Activated CD4-positive, alpha-beta memory T cell treated with anti-CD3 and anti-CD28 coated beads for 36 hours (primary cell): ENCODE measurements around the gene CCDC7. TPM values are rescaled to one million over a fixed set of nuclear protein-coding genes. Genes with fewer than 3 reads are reported as not detected.
"Not testable (repeated sequence)": the region's sequence is repeated elsewhere in the genome, so short reads cannot be mapped to it uniquely, and the experiment has no call there.

ENCODE experiments used
- CTCF ChIA-PET: fragments of 350-600 bp; sonication (Branson Sonifier 250); formaldehyde crosslinking; loops from one replicate; lab custom pipeline; 2021; ENCODE audit warnings: antibody characterized with exemption, inconsistent platforms; lab: Charles Lee
- POLR2A ChIA-PET: fragments of 350-600 bp; sonication (Branson Sonifier 250); formaldehyde crosslinking; loops from one replicate; lab custom pipeline; 2021; ENCODE audit warnings: antibody characterized with exemption; lab: Charles Lee
- DNase-seq: peaks from one replicate; pipeline ENCODE4 v3.0.0-alpha.2; 2020
- H3K27ac Mint-ChIP-seq: one replicate; pipeline ENCODE4 v1.8.0; 2021; ENCODE audit warnings: mixed read lengths
- H3K27me3 Mint-ChIP-seq: one replicate; pipeline ENCODE4 v1.8.0; 2021; ENCODE audit warnings: mixed read lengths
- H3K36me3 Mint-ChIP-seq: one replicate; pipeline ENCODE4 v1.8.0; 2021; ENCODE audit warnings: mixed read lengths
- H3K4me1 Mint-ChIP-seq: one replicate; pipeline ENCODE4 v1.8.0; 2021; ENCODE audit warnings: low read depth, mixed read lengths
- H3K4me3 Mint-ChIP-seq: one replicate; pipeline ENCODE4 v1.8.0; 2021; ENCODE audit warnings: mild to moderate bottlenecking, mixed read lengths
- H3K9me3 Mint-ChIP-seq: one replicate; pipeline ENCODE4 v1.8.0; 2021; ENCODE audit warnings: mixed read lengths
- intact Hi-C: fragments of 100-400 bp; cut with micrococcal nuclease; formaldehyde crosslinking; loops from one replicate; pipeline ENCODE4 v1.15.1; 2023
- total RNA-seq, 2 experiments: library from RNA; stranded (reverse); gene quantifications; one replicate each; pipeline ENCODE4 v1.2.3, GENCODE V29; 2021

Gene CCDC7
- total RNA-seq, 2 experiments from 2014 or later, result 8.6 to 11.6 TPM

DNA sequence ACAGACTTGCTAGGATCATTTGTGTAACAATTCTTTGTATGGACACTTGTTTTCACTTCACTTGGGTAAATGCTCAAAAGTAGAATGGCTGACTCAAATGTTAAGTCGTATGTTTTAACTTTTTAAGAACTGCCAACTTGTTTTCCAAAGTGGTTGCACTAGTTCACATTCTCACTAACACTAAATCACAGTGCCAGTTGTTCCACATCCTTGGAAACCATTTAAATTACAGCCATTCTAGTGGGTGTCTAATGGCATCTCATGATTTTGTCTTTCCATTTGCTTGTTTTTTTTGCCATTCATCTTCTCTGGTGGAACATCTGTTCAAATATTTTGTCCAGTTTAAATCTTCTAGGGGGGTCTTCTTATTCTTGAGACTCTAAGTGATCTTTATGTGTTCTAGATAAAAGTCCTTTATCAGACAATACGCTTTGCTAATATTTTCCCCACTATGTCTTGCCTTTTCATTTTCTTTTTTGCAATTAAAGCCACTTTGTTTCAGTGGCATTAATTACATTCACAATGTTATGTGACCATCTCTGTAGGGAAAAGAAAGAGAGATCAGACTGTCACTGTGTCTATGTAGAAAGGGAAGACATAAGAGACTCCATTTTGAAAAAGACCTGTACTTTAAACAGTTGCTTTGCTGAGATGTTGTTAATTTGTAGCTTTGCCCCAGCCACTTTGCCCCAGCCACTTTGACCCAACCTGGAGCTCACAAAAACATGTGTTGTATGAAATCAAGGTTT is 448.1 kb downstream of the CCDC7 start:
- H3K27ac Mint-ChIP-seq, result no peak overlapping the region
- intact Hi-C loops, result no loop called here
- CTCF ChIA-PET, result no interaction called here

DNA sequence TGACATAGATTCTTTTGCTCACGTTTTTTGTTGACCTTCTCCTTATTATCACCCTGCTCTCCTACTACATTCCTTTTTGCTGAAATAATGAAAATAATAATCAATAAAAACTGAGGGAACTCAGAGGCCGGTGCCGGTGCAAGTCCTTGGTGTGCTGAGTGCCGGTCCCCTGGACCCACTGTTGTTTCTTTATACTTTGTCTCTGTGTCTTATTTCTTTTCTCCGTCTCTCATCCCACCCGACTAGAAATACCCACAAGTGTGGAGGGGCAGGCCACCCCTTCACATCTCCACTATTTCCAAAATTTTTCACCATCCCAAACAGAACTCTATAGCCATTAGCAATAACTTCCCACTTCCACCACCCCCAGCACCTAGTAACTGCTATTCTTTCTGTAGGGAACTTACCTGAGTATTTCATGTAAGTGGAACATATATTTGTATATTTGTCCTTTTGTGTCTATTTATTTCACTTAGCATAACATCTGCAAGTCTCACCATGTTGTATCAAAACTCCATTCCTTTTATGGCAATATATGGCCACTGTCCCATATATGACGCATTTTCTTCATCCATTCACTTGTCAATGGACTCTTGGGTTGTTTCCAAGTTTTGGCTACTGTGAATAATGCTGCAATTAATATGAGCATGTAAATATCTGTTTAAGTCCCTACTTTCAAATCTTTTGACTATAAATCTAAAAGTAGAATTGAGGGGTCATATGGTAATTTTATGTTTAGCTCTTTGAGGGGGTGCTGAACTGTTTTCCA is 449.4 kb downstream of the CCDC7 start:
- POLR2A ChIA-PET, H3K9me3 Mint-ChIP-seq, DNase-seq, H3K4me3 Mint-ChIP-seq, H3K27me3 Mint-ChIP-seq, intact Hi-C loops, CTCF ChIA-PET, H3K27ac Mint-ChIP-seq, H3K4me1 Mint-ChIP-seq: not testable (repeated sequence)
- peaks cover 35% of the 10 kb centered on the region for H3K36me3 Mint-ChIP-seq

More for the DNA sequence above, 448.1 kb downstream of the CCDC7 start:
- no peaks in the 10 kb centered on the region for H3K9me3 Mint-ChIP-seq
- H3K27me3 Mint-ChIP-seq, result no peaks in the 10 kb centered on the region
- POLR2A ChIA-PET, result no interaction called here
- no peak overlapping the region for H3K4me3 Mint-ChIP-seq
- peaks cover 15% of the 10 kb centered on the region for H3K4me1 Mint-ChIP-seq
- DNase-seq, result no peak
- peaks cover 33% of the 10 kb centered on the region for H3K36me3 Mint-ChIP-seq

DNA sequence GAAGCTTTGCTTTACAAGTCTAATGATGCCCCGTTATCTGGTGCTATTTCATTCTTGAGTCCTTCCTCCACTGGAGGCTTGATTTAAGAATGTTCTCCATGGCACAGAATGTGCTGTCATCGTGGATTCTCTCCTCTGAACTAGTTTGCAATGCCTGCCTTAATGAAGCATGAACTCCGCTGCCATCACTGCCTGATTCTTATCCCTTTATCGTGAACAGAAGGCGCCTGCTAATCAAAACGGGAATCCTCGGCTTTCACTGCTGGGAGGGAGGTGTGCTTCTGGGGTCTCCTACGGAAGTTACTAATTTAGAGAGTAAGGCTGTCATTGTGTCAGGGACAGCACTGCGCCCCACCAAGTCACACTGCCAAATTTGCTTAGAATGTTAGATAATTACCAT is 455.9 kb downstream of the CCDC7 start:
- CTCF ChIA-PET, result no interaction called here

DNA sequence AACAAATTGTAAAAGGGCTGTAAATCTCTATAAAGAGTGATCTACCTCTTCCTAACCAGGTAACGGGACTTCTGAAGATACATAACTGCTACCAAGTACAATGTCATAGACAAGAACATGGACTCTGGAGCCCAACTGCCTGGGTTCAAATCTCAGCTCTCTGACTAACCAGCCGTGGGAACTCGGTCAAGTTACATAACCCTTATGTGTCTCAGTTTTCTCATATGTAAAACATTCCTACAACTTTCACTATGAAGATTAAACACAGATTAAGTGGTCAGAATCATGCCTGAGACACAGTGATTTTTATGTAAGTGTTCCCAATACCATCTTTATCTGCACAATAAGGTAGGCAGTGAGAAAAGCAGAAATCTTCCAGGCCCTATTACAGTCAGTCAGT is 459.5 kb downstream of the CCDC7 start:
- H3K9me3 Mint-ChIP-seq, result no peaks in the 10 kb centered on the region
- CTCF ChIA-PET, result no interaction called here
- H3K36me3 Mint-ChIP-seq, result peaks cover 36% of the 10 kb centered on the region
- H3K4me1 Mint-ChIP-seq, result peaks cover 7% of the 10 kb centered on the region
- intact Hi-C loops, result no loop called here
- POLR2A ChIA-PET, result no interaction called here
- H3K4me3 Mint-ChIP-seq, result no peak overlapping the region
- no peak overlapping the region for H3K27ac Mint-ChIP-seq
- H3K27me3 Mint-ChIP-seq, result no peaks in the 10 kb centered on the region
- no peak for DNase-seq

More for the DNA sequence above, 455.9 kb downstream of the CCDC7 start:
- no peak overlapping the region for H3K27ac Mint-ChIP-seq
- no peak overlapping the region for H3K4me3 Mint-ChIP-seq
- H3K4me1 Mint-ChIP-seq, result peaks cover 7% of the 10 kb centered on the region
- H3K27me3 Mint-ChIP-seq, result no peaks in the 10 kb centered on the region
- no peak for DNase-seq
- POLR2A ChIA-PET, result no interaction called here
- H3K9me3 Mint-ChIP-seq, result no peaks in the 10 kb centered on the region
- H3K36me3 Mint-ChIP-seq, result peaks cover 41% of the 10 kb centered on the region
- intact Hi-C loops, result no loop called here

DNA sequence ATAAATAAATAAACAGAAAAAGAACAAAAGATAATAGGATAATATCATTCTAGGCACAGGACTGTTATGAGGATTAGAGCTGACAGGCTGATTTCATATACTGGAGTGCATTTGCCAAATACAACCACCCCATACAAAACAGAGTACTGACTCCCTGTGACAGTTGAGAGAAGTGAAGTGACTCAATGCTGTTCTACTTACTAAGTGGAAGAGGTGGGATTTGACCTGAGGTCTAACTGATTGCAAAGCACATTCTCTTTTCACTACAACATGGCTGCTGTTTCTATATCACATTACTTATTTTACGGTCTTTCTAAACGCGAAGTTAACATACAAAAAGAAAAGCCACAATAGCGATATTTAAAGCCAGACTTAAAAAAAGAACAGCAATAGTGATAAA is 460.7 kb downstream of the CCDC7 start:
- POLR2A ChIA-PET, result no interaction called here
- no peak for DNase-seq
- Mint-ChIP-seq H3K36me3 (peaks cover 40% of the 10 kb centered on the region), H3K4me1 (peaks cover 7% of the 10 kb centered on the region), H3K27ac (peak overlapping the region; percentile 15), H3K9me3 (no peaks in the 10 kb centered on the region), H3K27me3 (no peaks in the 10 kb centered on the region), H3K4me3 (peak overlapping the region; percentile 27)
- CTCF ChIA-PET, result no interaction called here
- intact Hi-C loops, result no loop called here

DNA sequence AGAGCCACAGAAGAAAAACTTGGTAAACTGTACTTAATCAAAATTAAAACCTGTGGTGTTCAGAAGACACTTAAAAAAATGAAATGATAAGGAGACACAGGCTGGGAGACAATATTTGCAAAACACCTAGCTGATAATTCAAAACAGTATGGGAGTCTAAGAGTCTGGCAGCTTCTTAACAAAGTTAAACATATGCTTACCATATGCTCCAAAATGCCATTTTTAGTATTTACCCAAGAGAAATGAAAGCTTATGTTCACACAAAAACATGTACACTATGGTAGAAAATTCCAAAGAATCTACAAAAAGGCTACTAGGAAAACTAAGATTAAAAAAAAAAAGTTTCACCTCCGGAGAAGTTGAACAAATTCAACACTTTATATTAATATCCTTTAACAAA is 463.5 kb downstream of the CCDC7 start:
- no peak for DNase-seq
- Mint-ChIP-seq H3K27me3 (no peaks in the 10 kb centered on the region), H3K36me3 (peaks cover 45% of the 10 kb centered on the region), H3K4me3 (no peak overlapping the region), H3K4me1 (peaks cover 10% of the 10 kb centered on the region), H3K27ac (no peak overlapping the region), H3K9me3 (no peaks in the 10 kb centered on the region)
- CTCF ChIA-PET, result no interaction called here
- POLR2A ChIA-PET, result interaction anchor here (0.6 kb wide), 1 partner anchor 409 kb away, joined by 4 read pairs; no protein-coding TSS in a partner anchor
- intact Hi-C loops, result no loop called here

DNA sequence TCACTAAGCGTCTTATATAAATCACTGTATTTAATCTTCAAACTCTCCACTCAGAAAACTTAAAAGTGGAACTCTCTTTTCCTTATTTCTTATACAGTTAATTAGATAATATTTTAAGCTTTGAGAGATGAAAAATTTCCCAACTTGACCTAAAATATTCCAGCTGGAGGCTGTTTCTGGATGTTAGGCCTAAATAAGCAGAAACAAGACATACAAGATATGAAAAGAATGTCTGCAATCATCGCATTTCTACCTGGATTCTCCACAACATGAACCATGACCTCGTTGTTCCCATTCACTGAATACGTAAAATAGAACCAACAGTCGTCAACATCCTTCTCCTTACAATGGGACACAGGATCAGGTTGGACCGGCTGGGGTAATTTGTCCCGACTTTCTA is 464.0 kb downstream of the CCDC7 start:
- H3K4me3 Mint-ChIP-seq, intact Hi-C loops, H3K27me3 Mint-ChIP-seq, H3K9me3 Mint-ChIP-seq, CTCF ChIA-PET, H3K27ac Mint-ChIP-seq, DNase-seq: not testable (repeated sequence)
- Mint-ChIP-seq H3K36me3 (peaks cover 50% of the 10 kb centered on the region), H3K4me1 (peaks cover 14% of the 10 kb centered on the region)
- POLR2A ChIA-PET, result interaction anchor here (0.6 kb wide), 1 partner anchor 409 kb away, joined by 4 read pairs; no protein-coding TSS in a partner anchor

DNA sequence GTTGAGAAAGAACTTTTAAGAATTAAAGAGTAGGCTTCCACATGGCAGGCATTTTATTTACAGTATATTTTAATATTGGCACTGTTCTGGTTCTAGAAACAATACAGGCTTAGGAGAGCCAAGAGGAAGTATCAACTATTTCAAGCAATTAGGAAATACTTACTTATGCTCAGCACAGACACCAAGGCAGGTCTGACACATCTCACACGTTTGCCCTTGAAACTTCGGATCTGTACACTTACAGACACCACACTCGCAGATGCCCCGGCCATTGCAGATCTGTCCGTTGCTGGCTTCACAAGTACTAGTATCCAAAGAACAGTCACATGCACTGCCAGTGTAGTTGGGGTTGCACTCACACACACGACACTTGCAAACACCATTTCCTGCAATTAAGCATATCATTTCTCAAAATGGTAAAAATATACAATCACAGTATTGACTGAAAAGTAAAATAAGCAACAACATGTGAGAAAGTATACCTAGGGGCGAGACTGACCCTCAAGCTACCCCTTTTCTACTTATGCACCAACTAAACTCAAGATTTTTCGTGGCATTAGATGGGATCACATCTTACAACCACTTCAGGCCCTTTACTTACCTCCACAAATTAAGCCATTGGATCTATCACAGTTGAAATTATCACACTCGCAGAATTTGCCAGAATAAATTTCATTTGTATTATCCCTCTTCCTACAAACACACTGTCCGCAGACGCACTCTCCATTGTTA is 465.5 kb downstream of the CCDC7 start:
- peaks cover 58% of the 10 kb centered on the region for H3K36me3 Mint-ChIP-seq
- intact Hi-C loops, result no loop called here
- H3K4me1 Mint-ChIP-seq, result peaks cover 22% of the 10 kb centered on the region
- H3K27ac Mint-ChIP-seq, result peak overlapping the region; percentile 2
- no peaks in the 10 kb centered on the region for H3K9me3 Mint-ChIP-seq
- ChIA-PET POLR2A (no interaction called here), CTCF (no interaction called here)
- H3K4me3 Mint-ChIP-seq, result no peak overlapping the region
- DNase-seq, result no peak
- H3K27me3 Mint-ChIP-seq, result no peaks in the 10 kb centered on the region

DNA sequence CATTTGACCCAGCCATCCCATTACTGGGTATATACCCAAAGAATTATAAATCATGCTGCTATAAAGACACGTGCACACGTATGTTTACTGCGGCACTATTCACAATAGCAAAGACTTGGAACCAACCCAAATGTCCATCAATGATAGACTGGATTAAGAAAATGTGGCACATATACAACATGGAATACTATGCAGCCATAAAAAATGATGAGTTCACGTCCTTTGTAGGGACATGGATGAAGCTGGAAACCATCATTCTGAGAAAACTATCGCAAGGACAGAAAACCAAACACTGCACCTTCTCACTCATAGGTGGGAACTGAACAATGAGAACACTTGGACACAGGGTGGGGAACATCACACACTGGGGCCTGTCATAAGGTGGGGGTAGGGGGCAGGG is 471.9 kb downstream of the CCDC7 start:
- CTCF ChIA-PET, result not testable (repeated sequence)

DNA sequence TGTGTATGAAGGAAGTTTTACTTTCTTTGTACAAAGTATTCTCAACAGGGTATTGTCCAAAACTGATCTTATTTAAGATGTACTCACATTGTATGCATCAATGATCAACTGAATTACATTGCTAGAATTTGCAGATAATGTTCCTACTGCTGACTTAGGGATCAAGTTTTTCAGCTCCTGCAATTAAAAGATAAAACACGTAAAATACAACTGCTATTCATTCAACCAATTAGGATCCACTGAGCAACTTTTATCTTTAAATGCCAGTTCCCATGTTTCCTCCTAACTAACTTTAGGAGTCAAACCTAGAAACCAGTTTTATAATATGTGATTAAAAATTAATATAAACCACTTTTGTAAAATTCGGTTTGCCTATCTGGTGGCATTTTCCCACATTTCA is 476.2 kb downstream of the CCDC7 start:
- H3K27ac Mint-ChIP-seq, result no peak overlapping the region
- H3K4me3 Mint-ChIP-seq, result no peak overlapping the region
- H3K4me1 Mint-ChIP-seq, result peaks cover 34% of the 10 kb centered on the region
- DNase-seq, result no peak
- intact Hi-C loops, result no loop called here
- CTCF ChIA-PET, result no interaction called here
- peaks cover 7% of the 10 kb centered on the region for H3K9me3 Mint-ChIP-seq
- peaks cover 56% of the 10 kb centered on the region for H3K36me3 Mint-ChIP-seq
- no peaks in the 10 kb centered on the region for H3K27me3 Mint-ChIP-seq
- POLR2A ChIA-PET, result interaction anchor here (0.6 kb wide), 1 partner anchor 631 kb away, joined by 5 read pairs; no protein-coding TSS in a partner anchor

More for the DNA sequence above, 471.9 kb downstream of the CCDC7 start:
- H3K9me3 Mint-ChIP-seq, H3K27ac Mint-ChIP-seq, intact Hi-C loops, H3K27me3 Mint-ChIP-seq, POLR2A ChIA-PET, H3K4me3 Mint-ChIP-seq, DNase-seq: not testable (repeated sequence)
- peaks cover 62% of the 10 kb centered on the region for H3K36me3 Mint-ChIP-seq
- peaks cover 32% of the 10 kb centered on the region for H3K4me1 Mint-ChIP-seq

DNA sequence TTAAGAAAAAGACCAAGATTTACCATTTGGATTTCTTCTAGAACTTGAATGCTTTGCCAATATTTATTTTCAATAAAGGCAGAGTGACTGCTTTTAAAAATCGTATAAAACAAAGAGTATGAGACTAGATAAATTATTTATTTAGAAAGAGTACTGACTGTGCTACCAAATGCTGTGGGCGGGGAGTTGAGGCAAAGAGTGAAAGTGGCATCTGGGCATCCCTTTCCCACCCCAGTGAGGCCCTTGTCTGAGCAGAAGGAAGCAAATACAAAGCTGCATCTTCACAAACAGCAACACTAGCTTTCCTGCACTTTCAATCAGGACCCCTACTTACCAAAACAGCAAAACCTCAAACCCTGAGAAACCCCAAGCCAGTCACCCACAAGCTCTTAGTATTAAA is 477.2 kb downstream of the CCDC7 start:
- ChIA-PET CTCF (interaction anchor here (0.8 kb wide), 1 partner anchor 85 kb away, joined by 3 read pairs; no protein-coding TSS in a partner anchor), POLR2A (interaction anchor here (1.2 kb wide), 1 partner anchor 58 kb away, joined by 3 read pairs; no protein-coding TSS in a partner anchor)
- peaks cover 4% of the 10 kb centered on the region for H3K9me3 Mint-ChIP-seq
- peaks cover 34% of the 10 kb centered on the region for H3K4me1 Mint-ChIP-seq
- no peak overlapping the region for H3K4me3 Mint-ChIP-seq
- peaks cover 52% of the 10 kb centered on the region for H3K36me3 Mint-ChIP-seq
- no peaks in the 10 kb centered on the region for H3K27me3 Mint-ChIP-seq
- H3K27ac Mint-ChIP-seq, result no peak overlapping the region
- no peak for DNase-seq
- intact Hi-C loops, result no loop called here

DNA sequence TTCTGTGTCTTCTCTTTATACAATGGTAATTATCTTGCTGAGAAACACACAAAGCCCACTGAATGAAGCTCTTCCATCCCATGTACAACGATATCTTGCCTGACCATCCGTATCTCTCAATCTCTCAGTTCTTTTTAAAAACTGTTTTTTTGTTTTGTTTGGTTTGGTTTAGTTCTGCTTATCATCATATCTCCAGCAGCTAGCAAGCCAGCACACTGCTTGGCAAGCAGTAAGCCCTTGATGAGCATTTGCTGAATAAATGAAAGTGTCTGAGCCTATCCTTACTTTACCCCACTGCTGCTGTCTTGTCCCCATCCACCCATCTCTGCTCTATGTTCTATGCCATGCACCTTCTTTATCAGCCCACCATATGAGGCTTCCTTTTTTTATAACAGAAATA is 477.9 kb downstream of the CCDC7 start:
- no peak for DNase-seq
- Mint-ChIP-seq H3K27me3 (no peaks in the 10 kb centered on the region), H3K9me3 (peaks cover 4% of the 10 kb centered on the region), H3K4me3 (no peak overlapping the region), H3K4me1 (peaks cover 38% of the 10 kb centered on the region), H3K27ac (no peak overlapping the region), H3K36me3 (peaks cover 54% of the 10 kb centered on the region)
- POLR2A ChIA-PET, result interaction anchor here (1.2 kb wide), 1 partner anchor 57 kb away, joined by 3 read pairs; no protein-coding TSS in a partner anchor
- intact Hi-C loops, result no loop called here
- CTCF ChIA-PET, result no interaction called here
